HG03378 (cell line): Measurements from ENCODE around the gene OTUB1.
"Not testable (repeated sequence)": the region's sequence is repeated elsewhere in the genome, so short reads cannot be mapped to it uniquely, and the experiment has no call there.

Experiments used
- ATAC-seq: cut with Tn5 transposase; IDR thresholded peaks from one replicate; pipeline ENCODE4 v1.9.1; 2021; ENCODE audit warnings: mild to moderate bottlenecking, moderate library complexity; ENCODE audit not compliant: unreplicated experiment

OTUB1 gene

DNA sequence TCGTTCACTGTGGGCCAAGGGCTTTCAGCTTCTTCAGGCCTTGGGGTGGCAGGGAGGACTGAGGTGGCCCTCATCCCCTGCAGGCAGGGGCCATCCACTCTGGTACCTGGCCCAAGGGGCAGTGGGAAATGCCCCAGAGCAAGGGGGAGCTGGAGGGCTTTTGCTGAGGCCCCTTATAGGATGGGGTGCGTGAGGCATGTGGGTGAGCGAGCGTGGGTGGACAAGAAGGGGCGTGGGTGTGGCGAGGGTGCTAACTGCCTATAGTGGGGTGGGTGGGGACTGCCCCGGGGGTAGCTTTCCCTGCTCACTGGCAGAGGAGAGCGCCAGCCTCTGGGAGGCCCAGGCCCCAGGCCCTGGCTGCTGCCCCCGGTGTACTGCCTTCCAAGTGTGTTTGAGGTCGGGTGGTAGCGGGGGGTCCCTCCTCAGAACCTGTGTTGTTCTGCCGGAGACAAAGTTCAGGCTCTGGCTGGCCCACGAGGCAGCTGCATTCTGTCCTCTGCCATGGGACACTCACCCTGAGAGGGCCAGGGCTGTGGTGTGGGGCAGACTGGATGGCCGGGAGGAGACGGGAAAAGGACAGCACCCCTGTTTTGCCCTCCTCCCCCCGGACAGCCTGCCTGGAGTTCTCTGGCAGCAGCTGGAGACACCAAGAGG is 52.9 kb downstream of the OTUB1 start:
- no peak for ATAC-seq

DNA sequence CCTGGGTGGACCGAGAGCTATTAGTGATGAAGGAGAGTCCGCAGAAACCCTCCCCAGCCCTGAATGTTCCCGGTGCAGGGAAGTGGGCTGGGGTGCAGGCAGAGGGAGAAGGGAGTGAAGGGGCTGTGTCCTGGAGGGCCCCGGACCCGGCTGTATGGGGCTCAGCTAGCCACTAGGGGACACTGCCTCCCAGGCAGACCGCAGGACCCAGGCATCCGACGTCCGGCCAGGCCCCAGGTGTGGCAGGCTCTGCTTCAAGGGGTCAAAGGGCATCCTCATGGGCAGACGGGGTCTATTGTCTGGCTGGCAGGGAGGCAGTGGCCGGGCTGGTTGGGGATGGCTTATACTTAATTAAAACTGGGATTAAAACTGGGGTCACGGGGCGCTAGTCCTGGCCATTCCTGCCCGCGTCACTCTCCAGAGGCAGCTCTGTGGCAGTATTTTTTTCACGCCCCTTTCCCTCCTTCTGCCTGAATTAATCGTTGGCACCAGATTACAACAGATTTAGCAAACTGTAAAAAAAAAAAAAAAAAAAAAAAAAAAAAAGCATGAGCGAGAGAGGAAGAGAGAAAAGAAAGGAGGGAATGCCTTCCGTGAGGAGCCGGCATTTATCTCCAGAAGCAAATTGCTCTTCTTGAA is 54.6 kb downstream of the OTUB1 start:
- no peak for ATAC-seq

DNA sequence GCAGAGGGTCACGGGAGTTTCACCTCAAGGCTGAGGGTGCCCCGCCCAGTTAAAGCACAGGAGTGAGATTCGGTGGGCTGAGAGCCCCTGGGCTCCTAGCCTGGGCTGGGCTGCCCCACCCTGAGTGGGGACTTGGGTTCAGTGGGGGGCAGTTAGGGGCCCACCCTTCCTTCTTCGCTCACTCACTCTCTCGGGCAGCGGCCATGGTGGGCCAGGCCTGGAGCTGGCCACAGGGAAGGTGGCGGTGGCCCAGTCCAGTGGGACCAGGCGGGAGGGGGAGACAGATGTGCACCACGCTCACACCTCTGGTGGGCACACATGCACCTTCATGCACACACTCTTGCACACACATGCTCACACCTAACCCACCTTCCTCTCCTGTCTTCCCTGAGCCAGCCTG is 55.6 kb downstream of the OTUB1 start:
- no peak for ATAC-seq

DNA sequence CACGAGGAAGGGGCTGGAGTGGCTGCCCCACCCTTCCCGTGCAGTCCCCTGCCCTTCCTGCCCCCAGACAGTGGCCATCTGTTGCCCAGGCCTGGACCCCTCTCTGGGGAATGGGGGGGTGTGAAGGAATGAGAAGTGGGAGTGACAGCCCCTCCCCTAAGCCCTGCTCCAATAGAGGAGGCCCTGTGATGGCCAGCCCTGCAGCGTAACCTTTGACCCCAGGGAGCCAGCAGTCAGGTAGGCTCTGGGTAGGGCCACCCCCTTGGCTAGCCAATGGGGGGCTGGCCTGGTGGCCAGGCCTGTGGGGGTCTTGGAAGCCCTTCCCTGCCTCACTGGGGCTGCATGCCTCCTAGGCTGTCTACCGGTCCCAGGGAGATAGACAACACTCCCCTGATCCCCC is 56.1 kb downstream of the OTUB1 start:
- no peak for ATAC-seq

DNA sequence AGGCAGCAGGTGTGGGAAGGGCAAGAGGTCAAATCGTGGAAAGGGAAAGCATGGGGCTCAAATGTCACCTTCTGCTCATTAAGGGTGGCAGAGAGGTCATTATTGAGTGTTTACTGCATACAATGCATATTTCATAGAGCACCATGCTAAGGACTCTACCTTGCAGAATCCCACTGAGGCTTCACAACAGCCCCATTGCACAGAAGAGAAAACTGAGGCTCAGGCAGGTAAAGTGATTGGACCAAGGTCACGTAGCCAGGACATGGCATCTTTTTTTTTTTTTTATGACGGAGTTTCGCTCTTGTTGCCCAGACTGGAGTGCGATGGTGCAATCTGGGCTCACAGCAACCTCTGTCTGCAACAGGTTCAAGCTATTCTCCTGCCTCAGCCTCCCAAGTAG is 57.3 kb downstream of the OTUB1 start:
- ATAC-seq: no peak

DNA sequence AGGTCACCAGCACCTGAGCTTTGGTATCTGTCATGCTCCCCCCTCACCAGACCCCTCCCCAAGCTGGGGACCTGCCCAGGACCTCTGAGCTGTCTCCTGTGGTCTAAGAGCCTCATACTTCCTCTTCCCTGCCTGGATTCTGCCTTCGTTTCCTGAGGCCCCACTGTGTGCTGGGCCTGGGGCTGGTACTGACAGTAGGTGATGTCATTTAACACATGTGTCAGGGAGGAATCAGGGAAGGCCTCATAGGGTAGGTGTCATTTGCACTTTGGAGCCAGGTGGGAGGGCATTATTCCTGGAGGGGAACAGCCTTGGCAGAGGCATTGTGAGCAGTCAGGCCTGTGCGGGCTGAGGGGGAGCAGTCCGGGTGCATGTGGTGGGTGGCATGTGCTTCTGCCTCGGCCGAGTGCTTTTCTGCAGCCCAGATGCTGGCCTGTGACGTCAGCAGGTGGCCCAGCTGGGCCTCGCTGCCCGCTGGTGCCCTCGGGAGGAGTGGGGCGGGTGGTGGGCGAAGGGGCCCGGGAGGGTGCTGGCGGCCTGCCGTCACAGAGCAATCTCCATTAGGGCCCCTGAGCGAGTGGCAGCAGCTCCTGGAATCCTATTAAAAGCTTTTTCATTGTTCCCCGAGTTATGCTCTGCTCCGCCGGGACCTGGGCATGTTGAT is 58.6 kb downstream of the OTUB1 start:
- ATAC-seq: no peak

DNA sequence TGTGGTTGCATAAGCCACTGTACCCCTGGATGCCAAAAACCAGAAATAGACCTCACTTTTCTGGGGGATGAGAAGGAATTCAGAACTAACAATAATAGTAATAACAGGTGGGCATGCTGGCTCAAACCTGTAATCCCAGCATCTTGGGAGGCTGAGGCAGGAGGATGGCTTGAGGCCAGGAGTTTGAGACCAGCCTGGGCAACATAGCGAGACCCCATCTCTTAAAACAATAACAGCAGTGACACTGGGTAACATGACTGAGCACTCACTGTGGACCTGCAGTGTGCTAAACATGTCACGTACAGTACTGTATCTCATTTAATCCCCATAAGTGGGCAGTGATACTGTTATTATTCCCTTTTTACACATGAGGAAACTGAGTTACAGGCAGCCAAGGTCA is 59.5 kb downstream of the OTUB1 start:
- no peak for ATAC-seq

DNA sequence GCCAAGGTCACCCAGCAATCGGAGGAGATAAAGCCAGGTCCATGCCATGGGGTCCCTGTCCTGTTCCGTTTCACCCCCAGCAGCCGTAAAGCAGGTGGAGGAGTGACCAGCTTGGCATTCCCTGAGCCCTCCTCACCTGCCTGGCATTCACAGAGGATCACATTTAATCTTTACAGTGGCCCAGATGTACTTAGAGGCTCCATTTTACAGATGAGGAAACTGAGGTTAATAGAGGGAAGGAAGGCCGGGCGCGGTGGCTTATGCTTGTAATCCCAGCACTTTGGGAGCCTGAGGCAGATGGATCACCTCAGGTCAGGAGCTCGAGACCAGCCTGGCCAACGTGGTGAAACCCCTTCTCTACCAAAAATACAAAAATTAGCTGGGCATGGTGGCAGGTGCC is 61.1 kb downstream of the OTUB1 start:
- ATAC-seq: not testable (repeated sequence)
